ENCODE results near the gene MVB12B.

Gene MVB12B

DNA sequence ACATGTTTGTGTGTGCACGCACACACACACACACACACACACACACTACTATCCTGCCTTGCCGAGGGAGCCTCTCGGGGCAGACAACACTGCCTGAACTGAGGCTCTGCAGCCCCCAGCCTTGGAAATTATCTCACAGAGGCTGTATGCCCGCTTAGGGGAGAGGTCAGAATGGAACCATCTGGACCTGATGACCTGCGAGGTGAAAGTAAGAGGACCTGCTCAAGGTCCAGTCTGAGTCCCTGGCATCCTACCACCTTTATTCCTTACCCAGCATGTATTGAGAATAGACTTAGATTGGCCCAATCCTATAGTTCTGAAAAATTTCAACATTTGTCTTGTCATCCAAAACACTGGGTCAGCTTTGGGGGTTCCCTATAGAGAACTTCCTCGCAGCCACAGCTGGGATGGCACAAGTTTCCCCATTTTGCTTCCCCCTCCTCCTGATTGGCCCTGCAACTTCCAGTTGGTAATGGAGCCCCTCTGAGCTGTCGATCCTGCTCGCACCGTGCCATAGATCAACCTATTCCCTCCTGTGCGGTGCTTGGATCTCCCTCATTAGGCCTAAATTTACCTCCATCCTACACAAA, 10.2 kb downstream of the MVB12B start:
- TF ChIP-seq, protein P1, sequence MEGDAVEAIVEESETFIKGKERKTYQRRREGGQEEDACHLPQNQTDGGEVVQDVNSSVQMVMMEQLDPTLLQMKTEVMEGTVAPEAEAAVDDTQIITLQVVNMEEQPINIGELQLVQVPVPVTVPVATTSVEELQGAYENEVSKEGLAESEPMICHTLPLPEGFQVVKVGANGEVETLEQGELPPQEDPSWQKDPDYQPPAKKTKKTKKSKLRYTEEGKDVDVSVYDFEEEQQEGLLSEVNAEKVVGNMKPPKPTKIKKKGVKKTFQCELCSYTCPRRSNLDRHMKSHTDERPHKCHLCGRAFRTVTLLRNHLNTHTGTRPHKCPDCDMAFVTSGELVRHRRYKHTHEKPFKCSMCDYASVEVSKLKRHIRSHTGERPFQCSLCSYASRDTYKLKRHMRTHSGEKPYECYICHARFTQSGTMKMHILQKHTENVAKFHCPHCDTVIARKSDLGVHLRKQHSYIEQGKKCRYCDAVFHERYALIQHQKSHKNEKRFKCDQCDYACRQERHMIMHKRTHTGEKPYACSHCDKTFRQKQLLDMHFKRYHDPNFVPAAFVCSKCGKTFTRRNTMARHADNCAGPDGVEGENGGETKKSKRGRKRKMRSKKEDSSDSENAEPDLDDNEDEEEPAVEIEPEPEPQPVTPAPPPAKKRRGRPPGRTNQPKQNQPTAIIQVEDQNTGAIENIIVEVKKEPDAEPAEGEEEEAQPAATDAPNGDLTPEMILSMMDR (conservative IDR thresholded peaks at IDR 0.05; ENCODE audit: low read depth) = no peak
- CTCF ChIA-PET = interaction anchor here (0.5 to 1.5 kb wide), 3 partner anchors 21 to 325 kb away, joined by 3 to 4 read pairs (median 4); no protein-coding TSS in a partner anchor

DNA sequence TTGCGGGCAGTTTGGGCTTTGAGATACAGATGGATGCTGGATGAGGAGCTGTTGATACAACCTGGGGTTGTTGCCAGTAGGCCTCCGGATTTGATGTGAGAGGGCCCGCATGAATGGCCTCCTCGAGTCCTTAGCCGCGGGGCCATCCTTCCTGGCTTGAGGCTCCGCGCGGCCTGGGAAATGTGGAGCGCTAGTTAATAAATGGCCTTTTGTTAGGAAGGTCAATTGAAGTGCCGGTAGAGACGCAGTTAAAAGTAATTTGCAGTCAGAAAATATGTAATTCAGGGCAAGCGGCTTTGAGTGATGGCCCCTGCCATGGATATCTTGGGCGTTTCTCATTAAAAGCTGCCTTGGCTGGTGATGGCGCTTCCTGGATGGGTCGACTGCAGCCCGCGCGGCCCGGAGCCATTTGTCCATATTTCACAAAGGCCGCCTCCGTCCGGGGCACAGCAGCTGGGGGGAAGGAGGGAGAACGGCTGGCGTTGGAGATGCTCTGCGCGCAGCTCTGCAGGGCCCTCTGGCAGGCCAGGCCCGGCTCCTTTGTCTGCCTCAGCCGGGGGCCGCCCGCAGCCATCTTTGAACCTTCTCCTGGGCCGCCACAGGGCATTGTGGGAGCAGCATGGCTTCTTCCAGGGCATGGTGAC, 11.2 kb downstream of the MVB12B start:
- POLR2A ChIA-PET (ENCODE audit: low non-redundant PET) = no interaction called here

More for the DNA sequence above, 10.2 kb downstream of the MVB12B start:
- no peak overlapping the region for H3K27ac ChIP-seq
- POLR2A ChIA-PET (ENCODE audit: low non-redundant PET) = no interaction called here
- DNase-seq (ENCODE audit: low spot score) = no peak

DNA sequence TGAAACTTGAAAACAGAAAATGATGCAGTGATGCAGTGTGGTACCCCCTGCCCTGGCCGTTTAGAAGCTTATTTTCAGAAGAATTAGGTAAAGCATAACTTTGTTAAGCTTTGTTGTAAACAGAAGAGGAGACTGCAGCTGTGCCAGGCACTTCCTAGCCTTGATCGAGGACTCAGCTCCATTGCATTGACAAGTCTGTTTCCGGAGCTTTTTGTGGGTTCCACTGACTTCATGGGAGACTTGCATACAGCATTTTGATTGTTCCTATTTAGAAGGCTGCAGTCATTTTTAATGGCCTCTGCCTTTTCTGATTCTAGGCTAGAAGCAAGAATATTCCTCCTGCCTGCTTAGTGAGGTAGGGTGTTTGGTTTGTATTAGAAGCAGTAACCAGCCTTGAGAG, 12.3 kb downstream of the MVB12B start:
- DNase-seq (ENCODE audit: low spot score) = no peak
- TF ChIP-seq, protein P1 (conservative IDR thresholded peaks at IDR 0.05; ENCODE audit: low read depth) = no peak
- ChIA-PET POLR2A (ENCODE audit: low non-redundant PET) (no interaction called here), CTCF (interaction anchor here (0.6 to 0.7 kb wide), 2 partner anchors 169 to 721 kb away, joined by 3 read pairs; no protein-coding TSS in a partner anchor)
- no peak overlapping the region for H3K27ac ChIP-seq

More for the DNA sequence above, 11.2 kb downstream of the MVB12B start:
- TF ChIP-seq, protein P1 (conservative IDR thresholded peaks at IDR 0.05; ENCODE audit: low read depth) = no peak
- CTCF ChIA-PET = interaction anchor here (0.6 to 1.5 kb wide), 2 partner anchors 20 to 153 kb away, joined by 4 read pairs; no protein-coding TSS in a partner anchor
- no peak overlapping the region for H3K27ac ChIP-seq
- DNase-seq (ENCODE audit: low spot score) = no peak

DNA sequence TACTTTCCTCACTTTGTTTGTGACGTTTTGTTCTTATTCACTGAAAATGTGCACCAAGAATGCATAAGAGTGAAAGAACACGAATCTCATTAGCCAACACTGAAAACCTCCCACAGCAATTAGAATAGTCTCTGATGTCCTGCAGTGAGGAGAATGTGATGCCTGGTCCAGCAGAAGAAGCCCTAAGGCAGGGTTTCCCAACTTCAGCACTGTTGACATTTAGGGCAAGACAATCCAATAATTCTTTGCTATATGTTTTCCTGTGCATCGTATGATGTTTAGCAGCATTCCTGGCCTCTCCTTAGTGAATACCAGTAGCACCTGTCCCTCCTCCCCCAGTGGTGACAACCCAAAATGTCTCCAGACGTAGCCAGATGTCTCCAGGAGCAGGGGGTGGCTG, 14.8 kb downstream of the MVB12B start:
- H3K27ac ChIP-seq = no peak overlapping the region
- ChIA-PET CTCF (interaction anchor here (0.6 to 1.3 kb wide), 3 partner anchors 9 to 1912 kb away, joined by 3 read pairs; no protein-coding TSS in a partner anchor), POLR2A (ENCODE audit: low non-redundant PET) (no interaction called here)
- DNase-seq (ENCODE audit: low spot score) = no peak
- TF ChIP-seq, protein P1 (conservative IDR thresholded peaks at IDR 0.05; ENCODE audit: low read depth) = no peak

DNA sequence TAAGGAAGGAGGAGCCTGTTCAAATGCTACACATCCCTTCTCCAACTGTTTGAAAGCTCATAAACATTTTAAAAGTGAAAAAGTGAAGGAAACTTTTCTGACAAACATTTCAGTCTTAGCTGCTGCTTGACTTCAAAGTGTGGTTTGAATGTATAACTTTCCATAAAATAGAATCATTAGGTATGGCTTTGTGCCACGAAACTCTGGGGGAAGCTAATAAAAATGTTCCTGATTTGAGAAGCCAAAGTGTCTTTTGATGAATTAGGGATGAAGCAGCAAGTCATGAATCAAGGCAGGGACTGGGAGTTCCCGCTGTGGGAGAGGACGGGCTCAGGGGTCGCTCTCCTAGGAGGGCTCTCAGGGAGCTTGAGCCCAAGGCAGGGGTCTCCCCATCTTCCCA, 15.3 kb downstream of the MVB12B start:
- H3K27ac ChIP-seq = no peak overlapping the region
- TF ChIP-seq, protein P1 (conservative IDR thresholded peaks at IDR 0.05; ENCODE audit: low read depth) = no peak
- no peak for DNase-seq (ENCODE audit: low spot score)
- ChIA-PET CTCF (interaction anchor here (0.6 to 0.7 kb wide), 3 partner anchors 10 to 1911 kb away, joined by 3 to 6 read pairs (median 3); no protein-coding TSS in a partner anchor), POLR2A (ENCODE audit: low non-redundant PET) (no interaction called here)

DNA sequence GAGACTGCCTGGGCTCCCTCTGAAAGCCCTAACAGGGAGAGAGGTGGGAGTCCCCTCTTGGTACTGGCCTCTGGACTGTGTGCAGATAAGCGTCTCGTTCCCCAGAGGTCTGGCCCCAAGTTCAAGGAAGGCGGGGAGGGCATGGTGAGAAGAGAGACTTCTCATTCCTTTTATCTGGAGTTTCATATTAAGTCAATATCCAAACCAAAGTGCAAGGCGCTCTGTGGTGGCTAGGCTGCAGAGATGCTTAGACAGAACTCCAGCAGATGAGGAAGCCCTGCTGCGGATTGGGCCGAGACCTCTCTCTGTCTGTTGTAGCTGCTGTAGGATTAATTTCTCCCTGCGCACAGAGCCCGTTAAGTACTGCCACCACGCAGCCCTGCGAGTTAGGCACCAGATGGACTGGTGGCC, 16.0 kb downstream of the MVB12B start:
- ChIA-PET POLR2A (ENCODE audit: low non-redundant PET) (no interaction called here), CTCF (interaction anchor here (0.6 kb wide), 1 partner anchor 22 kb away, joined by 3 read pairs; no protein-coding TSS in a partner anchor)
- H3K27ac ChIP-seq = no peak overlapping the region
- TF ChIP-seq, protein P1 (conservative IDR thresholded peaks at IDR 0.05; ENCODE audit: low read depth) = no peak
- DNase-seq (ENCODE audit: low spot score) = no peak

Data from RWPE1 (cell line).